Left cardiac atrium (tissue), 4 donors: ENCODE data around the gene CHST2. TPM values are rescaled to one million over a fixed set of nuclear protein-coding genes. Genes with fewer than 3 reads are reported as not detected.
"Not testable (repeated sequence)": the region's sequence is repeated elsewhere in the genome, so short reads cannot be mapped to it uniquely, and the experiment has no call there.

Experiments used
- ATAC-seq, 2 donors: fragments of 200-7000 bp; cut with Tn5 transposase; one replicate each; pipeline ENCODE4 v1.9.1; 2020; ENCODE audit warnings: mild to moderate bottlenecking in 2 of 2, moderate library complexity in 2 of 2
- DNase-seq: peaks from one replicate; pipeline ENCODE4 v3.0.0-alpha.2; 2020
- intact Hi-C, 2 donors: fragments of 100-400 bp; cut with DNase I; formaldehyde crosslinking; loops; one replicate each; pipeline versions ENCODE4 v1.14.1 to v1.15.1; 2022 to 2023
- total RNA-seq, 2 donors: library from RNA; stranded (reverse); fragmentation: NEBNext Ultra II Directional; extraction: Animal tissue kit (Norgen Biotek cat#: 25700); gene quantifications; one replicate each; pipeline ENCODE4 v1.2.1, GENCODE V29; 2021
- donor health status: DM: no; HTN: yes; CAD: no.
- donor health status: DM: no; HTN: yes; CAD: no; lungs with severe emphysema.
- donor health status: DM: yes; HTN: yes; CAD: no.
- donor health status: Dilated cardiomyopathy.

CHST2 gene
- total RNA-seq, 2 donors from 2014 or later = 2.3 to 6.7 TPM

- intact Hi-C loops = no loop called here
- ATAC-seq = peak in 1 of 2 donors; percentile 32
- DNase-seq = no peak
These were observed 38.7 kb downstream of the CHST2 start for GRCh38 chr3:143158014-143158988.

GRCh38 chr3:143160437-143160836 lies 40.9 kb downstream of the CHST2 start:
- intact Hi-C loops = no loop called here
- DNase-seq = no peak
- ATAC-seq = no peak

DNA sequence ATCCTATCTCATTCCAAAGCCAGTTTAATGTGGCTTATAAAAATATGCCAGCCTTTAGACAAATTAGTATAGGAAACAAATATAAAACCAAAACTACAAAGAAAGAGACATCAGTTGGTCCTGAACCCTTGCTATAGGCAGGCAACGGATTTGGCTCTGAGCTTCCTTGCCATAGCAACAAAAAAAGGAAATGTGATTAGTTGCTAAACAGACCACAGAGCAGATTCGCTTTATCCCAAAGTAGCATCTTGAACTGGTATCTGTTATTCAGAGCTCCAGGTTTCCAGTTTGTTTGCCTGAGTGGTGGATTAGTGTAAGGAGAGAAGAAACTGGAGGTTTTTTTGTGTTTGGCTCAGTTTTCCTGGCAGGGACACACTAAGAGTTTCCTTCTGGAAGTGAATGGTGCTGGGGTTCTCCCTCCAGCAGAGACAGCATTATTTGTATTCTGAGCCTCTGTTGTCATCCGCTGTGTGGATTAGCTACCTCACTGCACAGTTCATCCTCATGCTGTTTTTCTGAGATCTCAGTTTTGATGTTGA lies 44.1 kb downstream of the CHST2 start:
- no peak for DNase-seq
- intact Hi-C loops = no loop called here
- ATAC-seq = no peak

GRCh38 chr3:143165211-143165610 lies 45.6 kb downstream of the CHST2 start:
- intact Hi-C loops = no loop called here
- ATAC-seq (no peak), DNase-seq (no peak)

DNA sequence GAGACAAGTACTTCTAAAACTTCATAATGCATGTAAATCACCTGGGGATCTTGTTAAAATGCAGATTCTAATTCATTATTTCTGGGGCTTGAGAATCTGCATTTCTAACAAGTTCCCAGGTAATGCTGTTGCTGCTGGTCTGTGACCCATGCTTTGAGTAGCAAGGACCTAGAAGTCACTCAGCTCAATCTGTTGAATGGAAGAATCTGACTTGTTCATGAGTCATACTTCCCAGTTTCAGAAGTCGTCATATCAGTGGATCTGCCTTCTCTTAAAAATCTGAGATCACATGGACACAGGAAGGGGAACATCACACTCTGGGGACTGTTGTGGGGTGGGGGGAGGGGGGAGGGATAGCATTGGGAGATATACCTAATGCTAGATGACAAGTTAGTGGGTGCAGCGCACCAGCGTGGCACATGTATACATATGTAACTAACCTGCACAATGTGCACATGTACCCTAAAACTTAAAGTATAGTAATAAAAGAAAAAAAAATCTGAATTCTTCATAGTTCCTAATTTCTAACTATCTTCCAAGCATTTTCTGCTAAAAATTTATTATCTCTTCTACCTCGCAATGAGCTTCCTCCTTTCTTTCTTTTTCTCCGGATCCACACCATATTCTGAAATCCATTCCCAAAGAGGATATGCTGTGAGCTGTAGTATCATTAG lies 46.2 kb downstream of the CHST2 start:
- ATAC-seq = peak in 1 of 2 donors; percentile 60
- intact Hi-C loops, DNase-seq: not testable (repeated sequence)

DNA sequence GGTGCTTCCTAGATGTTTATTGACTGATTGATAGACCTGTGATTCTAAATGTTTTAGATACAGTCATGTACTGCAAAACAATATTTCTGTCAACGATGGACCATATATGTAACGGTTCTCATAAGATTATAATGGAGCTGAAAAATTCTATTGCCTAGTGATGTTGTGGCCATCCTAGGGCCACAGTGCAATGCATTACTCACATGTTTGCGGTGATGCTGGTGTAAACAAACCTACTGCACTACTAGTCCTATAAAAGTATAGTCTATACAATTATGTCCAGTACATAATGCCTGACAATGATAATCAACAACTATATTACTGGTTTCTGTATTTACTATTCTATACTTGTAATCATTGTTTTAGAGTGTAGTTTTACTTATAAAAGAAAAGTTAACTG lies 46.8 kb downstream of the CHST2 start:
- no peak for DNase-seq
- no peak for ATAC-seq
- intact Hi-C loops = no loop called here

DNA sequence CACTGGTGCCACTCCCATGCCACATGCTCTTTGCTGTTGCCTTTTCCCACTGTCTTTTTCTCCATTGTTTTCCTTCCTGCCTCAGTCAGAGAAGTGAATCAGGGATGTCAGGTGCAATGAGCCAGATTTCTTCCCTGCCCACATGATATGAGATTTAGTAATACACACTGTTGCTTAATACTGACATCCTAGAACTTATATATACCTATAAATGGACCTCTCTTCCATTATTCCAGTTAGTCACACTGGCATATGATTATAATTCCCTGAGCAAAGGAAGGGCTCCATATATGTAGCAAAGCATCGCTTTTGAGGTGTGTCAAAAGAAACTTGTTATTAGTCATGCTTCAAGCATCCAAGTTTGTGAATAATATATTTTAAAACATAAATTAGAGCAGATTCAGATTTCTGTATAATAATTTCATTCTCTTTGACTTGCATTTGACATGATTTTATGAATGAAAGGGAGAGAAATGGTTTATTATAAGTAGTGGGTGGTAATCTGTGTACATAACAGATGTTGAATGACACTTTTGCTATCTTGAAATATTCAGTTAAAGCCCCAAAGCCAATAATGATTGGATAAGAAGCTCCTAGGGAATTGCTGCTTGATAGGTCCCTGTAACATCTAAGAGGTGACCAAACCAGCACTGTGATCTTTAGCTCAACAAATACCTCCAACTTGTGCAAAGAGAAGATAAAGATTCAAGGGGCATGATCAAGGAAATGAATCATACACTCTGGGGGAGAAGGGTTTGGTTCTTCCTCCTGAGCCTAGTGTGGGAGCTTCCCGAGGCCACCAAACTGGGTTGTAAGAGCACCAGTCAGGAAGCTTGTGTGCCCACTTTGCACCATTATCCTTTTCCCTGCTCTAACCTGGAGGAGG lies 48.6 kb downstream of the CHST2 start:
- ATAC-seq (no peak), DNase-seq (no peak)
- intact Hi-C loops = no loop called here

- ATAC-seq = no peak
- DNase-seq = no peak
- intact Hi-C loops = no loop called here
These were observed 49.3 kb downstream of the CHST2 start for GRCh38 chr3:143168855-143169192.

GRCh38 chr3:143170074-143170473 lies 50.5 kb downstream of the CHST2 start:
- intact Hi-C loops = no loop called here
- no peak for ATAC-seq
- DNase-seq = no peak

DNA sequence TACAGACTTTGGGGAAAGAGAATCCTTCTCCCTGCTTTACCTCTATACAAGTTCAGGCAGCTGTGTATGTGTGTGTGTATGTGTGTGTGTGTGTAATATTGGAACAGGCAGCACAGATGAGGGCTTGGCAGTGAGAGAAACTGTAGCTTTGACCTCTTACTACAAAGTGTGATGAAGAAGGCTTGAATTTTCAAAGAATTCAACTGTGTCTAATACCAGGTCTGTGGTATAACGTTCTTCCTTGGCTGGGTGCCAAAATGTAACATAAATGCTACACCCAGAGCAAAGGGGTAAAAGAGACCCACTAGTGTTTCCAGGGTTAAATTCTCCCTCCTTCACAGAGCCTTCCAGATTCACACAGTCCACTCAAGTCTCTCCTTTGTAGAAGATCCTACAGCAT lies 51.1 kb downstream of the CHST2 start:
- ATAC-seq = no peak
- DNase-seq = no peak
- intact Hi-C loops = no loop called here

GRCh38 chr3:143171141-143171980 lies 51.8 kb downstream of the CHST2 start:
- intact Hi-C loops = no loop called here
- DNase-seq = no peak
- peak; percentile 30 to 53 for ATAC-seq

GRCh38 chr3:143172062-143172794 lies 52.7 kb downstream of the CHST2 start:
- no peak for DNase-seq
- intact Hi-C loops = no loop called here
- ATAC-seq = no peak

DNA sequence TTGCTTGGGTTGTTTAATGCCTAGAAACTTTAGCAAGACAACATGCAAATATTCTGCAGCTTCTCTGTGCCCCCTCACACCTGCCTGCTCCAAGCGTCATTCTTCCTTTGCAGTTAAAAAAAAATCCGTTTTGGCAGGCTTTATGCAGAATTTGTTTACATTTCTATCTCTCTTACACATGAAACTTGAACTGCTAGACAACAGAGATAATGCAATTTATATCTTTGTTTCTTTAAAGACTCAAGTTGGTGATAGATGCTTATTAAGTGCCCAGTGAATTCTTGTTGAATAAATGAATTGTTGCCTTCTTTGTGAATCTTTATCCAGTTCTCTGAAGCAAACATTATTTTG lies 53.2 kb downstream of the CHST2 start:
- DNase-seq = no peak
- intact Hi-C loops = no loop called here
- no peak for ATAC-seq

- ATAC-seq = no peak
- intact Hi-C loops = no loop called here
- no peak for DNase-seq
These were observed 53.7 kb downstream of the CHST2 start for GRCh38 chr3:143173242-143173641.
